K562 (cell line): ENCODE data around the gene NDUFS5. TPM values are rescaled to one million over a fixed set of nuclear protein-coding genes. Genes with fewer than 3 reads are reported as not detected.

ENCODE experiments used
- BCOR ChIP-seq: fragments of 450-650 bp; IDR thresholded peaks from 2 replicates; pipeline ENCODE4 v1.6.1; 2016
- ETV1 ChIP-seq: fragments of 450-650 bp; conservative IDR thresholded peaks from 2 replicates; pipeline ENCODE4 v1.6.1; 2016; ENCODE audit warnings: missing genetic modification characterization, control low read depth, low read depth, missing compliant biosample characterization
- FOXJ2 ChIP-seq: fragments of 200-800 bp; sonication (Bioruptor generic); IDR thresholded peaks from 2 replicates; pipeline ENCODE4 v1.6.1; 2016; ENCODE audit warnings: missing genetic modification characterization, missing compliant biosample characterization
- HMGN3 ChIP-seq: IDR thresholded peaks from 2 replicates; pipeline ENCODE4 v1.6.1; 2011; ENCODE audit warnings: borderline replicate concordance, low read depth, mild to moderate bottlenecking, mixed read lengths, low read length; ENCODE audit not compliant: insufficient read length; ENCODE audit errors: extremely low read depth
- MCM7 ChIP-seq, 2 experiments: fragments of 450-650 bp; IDR thresholded peaks; 2 replicates each; pipeline ENCODE4 v1.6.1; 2016 to 2018
- SAFB2 ChIP-seq: fragments of 200-400 bp; formaldehyde crosslinking; IDR thresholded peaks from 2 replicates; pipeline ENCODE4 v1.6.1; 2018; ENCODE audit warnings: borderline replicate concordance, low read length, low read depth, moderate library complexity; ENCODE audit not compliant: severe bottlenecking
- ZBTB49 ChIP-seq: sonication (generic); formaldehyde crosslinking; IDR thresholded peaks from 2 replicates; pipeline ENCODE4 v1.8.0; 2022; ENCODE audit warnings: missing genetic modification reagents, mild to moderate bottlenecking, borderline replicate concordance
- polyA plus RNA-seq, 8 experiments: library from polyadenylated mRNA; depleted of rRNA in 4 of 8; stranded (reverse) in 5 of 8; unstranded in 3 of 8; fragments of >200 nt; fragmentation: Nextera tagmentation in 2 of 8; fragmentation: Illumina TruSeq in 1 of 8; extraction: Ambion mirVana in 2 of 8; extraction: Trizol in 1 of 8; gene quantifications; 2 replicates each; pipeline versions ENCODE4 v1.2.1 to v1.2.3, GENCODE V29; 2011 to 2014; ENCODE audit warnings: inconsistent platforms in 1 of 8, missing spikeins in 1 of 8
- total RNA-seq, 7 experiments: library from RNA; depleted of rRNA in 6 of 7; stranded (reverse); fragments of >200 nt in 6 of 7; fragmentation: Illumina TruSeq in 2 of 7; extraction: Trizol in 2 of 7; gene quantifications; 2 replicates each; pipeline versions ENCODE4 v1.2.1 to v1.2.3, GENCODE V29; 2011 to 2021; ENCODE audit warnings: low replicate concordance in 1 of 7
- TF ChIP-seq, protein P1 (sequence below): fragments of 150-350 bp; IDR thresholded peaks from 2 replicates; pipeline ENCODE4 v1.6.1; 2014; ENCODE audit warnings: low read depth, mild to moderate bottlenecking, low read length, borderline replicate concordance
- TF ChIP-seq, protein P2 (sequence below): fragments of 250-450 bp; sonication (Bioruptor Pico); IDR thresholded peaks from 2 replicates; pipeline ENCODE4 v1.5.0; 2021

NDUFS5 gene
- total and polyA plus RNA-seq, 9 of the 15 experiments (the other 6 are each of a cell fraction or from before 2014, with no cell fraction given) = 499 to 2,737 (median 1,281) TPM

DNA sequence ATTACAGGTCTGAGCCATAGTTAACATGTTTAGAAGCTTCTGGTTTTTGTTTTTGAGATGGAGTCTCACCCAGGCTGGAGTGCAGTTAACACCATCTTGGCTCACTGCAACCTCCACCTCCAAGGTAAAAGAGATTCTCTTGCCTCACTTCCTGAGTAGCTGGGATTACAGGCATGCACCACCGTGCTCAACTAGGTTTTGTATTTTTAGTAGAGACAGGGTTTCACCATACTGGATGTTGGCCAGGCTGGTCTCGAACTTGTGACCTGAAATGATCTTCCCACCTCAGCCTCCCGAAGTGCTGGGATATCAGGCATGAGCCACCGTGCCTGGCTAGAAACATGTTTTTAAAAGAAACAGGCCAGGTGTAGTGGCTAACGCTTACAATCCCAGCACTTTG is 10.5 kb downstream of the NDUFS5 start (continued):
- TF ChIP-seq FOXJ2 (tag) (no peak), ETV1 (tag) (no peak), BCOR (no peak), SAFB2 (no peak), HMGN3 (no peak), ZBTB49 (CRISPR knock-in tag) (no peak), MCM7 (IDR thresholded peaks at IDR 0.05) (no peak)
- TF ChIP-seq, protein P1, sequence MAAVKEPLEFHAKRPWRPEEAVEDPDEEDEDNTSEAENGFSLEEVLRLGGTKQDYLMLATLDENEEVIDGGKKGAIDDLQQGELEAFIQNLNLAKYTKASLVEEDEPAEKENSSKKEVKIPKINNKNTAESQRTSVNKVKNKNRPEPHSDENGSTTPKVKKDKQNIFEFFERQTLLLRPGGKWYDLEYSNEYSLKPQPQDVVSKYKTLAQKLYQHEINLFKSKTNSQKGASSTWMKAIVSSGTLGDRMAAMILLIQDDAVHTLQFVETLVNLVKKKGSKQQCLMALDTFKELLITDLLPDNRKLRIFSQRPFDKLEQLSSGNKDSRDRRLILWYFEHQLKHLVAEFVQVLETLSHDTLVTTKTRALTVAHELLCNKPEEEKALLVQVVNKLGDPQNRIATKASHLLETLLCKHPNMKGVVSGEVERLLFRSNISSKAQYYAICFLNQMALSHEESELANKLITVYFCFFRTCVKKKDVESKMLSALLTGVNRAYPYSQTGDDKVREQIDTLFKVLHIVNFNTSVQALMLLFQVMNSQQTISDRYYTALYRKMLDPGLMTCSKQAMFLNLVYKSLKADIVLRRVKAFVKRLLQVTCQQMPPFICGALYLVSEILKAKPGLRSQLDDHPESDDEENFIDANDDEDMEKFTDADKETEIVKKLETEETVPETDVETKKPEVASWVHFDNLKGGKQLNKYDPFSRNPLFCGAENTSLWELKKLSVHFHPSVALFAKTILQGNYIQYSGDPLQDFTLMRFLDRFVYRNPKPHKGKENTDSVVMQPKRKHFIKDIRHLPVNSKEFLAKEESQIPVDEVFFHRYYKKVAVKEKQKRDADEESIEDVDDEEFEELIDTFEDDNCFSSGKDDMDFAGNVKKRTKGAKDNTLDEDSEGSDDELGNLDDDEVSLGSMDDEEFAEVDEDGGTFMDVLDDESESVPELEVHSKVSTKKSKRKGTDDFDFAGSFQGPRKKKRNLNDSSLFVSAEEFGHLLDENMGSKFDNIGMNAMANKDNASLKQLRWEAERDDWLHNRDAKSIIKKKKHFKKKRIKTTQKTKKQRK = no peak
- TF ChIP-seq, protein P2, sequence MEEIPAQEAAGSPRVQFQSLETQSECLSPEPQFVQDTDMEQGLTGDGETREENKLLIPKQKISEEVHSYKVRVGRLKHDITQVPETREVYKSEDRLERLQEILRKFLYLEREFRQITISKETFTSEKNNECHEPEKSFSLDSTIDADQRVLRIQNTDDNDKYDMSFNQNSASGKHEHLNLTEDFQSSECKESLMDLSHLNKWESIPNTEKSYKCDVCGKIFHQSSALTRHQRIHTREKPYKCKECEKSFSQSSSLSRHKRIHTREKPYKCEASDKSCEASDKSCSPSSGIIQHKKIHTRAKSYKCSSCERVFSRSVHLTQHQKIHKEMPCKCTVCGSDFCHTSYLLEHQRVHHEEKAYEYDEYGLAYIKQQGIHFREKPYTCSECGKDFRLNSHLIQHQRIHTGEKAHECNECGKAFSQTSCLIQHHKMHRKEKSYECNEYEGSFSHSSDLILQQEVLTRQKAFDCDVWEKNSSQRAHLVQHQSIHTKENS (CRISPR knock-in tag) = no peak
